Suprapubic skin (tissue), 4 donors: ENCODE measurements around the gene EPHB6. TPM values are rescaled to one million over a fixed set of nuclear protein-coding genes. Genes with fewer than 3 reads are reported as not detected.
A peak's percentile ranks its signal among the peaks of the same experiment; 100 is the strongest.

Experiments
- DNase-seq, 2 donors: peaks; one replicate each; pipeline ENCODE4 v3.0.0-alpha.2; 2019; ENCODE audit warnings: low spot score in 2 of 2
- H3K27ac ChIP-seq: fragments of 200-600 bp; sonication (generic); one replicate; pipeline ENCODE4 v1.5.1; 2019
- H3K27me3 ChIP-seq: fragments of 200-600 bp; sonication (generic); one replicate; pipeline ENCODE4 v1.5.1; 2019
- H3K36me3 ChIP-seq: fragments of 200-600 bp; sonication (generic); one replicate; pipeline ENCODE4 v1.5.1; 2019
- H3K4me1 ChIP-seq: fragments of 200-600 bp; sonication (generic); one replicate; pipeline ENCODE4 v1.5.1; 2019
- H3K4me3 ChIP-seq: fragments of 200-600 bp; sonication (generic); one replicate; pipeline ENCODE4 v1.5.1; 2019; ENCODE audit warnings: mild to moderate bottlenecking
- H3K9me3 ChIP-seq: fragments of 200-600 bp; sonication (generic); one replicate; pipeline ENCODE4 v1.5.1; 2019
- EP300 ChIP-seq: sonication (generic); formaldehyde crosslinking; IDR thresholded peaks from one replicate; pipeline ENCODE4 v1.6.1; 2017; ENCODE audit warnings: antibody characterized with exemption
- POLR2A ChIP-seq, 2 donors: fragments of 450-650 bp; IDR thresholded peaks; one replicate each; pipeline ENCODE4 v1.6.1; 2017; ENCODE audit warnings: antibody characterized with exemption in 2 of 2, mild to moderate bottlenecking in 2 of 2, moderate library complexity in 2 of 2
- POLR2AphosphoS5 ChIP-seq, 3 donors: sonication (generic); formaldehyde crosslinking; IDR thresholded peaks; one replicate each; pipeline ENCODE4 v1.6.1; 2017; ENCODE audit warnings: antibody characterized with exemption in 3 of 3
- WGBS: methylation state at CpG from one replicate; pipeline ENCODE4 v1.1.5; 2018; 5-methylcytosine and 5-hydroxymethylcytosine counted together
- total RNA-seq, 4 donors: library from RNA; depleted of rRNA; stranded (reverse); fragments of >200 nt; gene quantifications; one replicate each; pipeline ENCODE4 v1.1.0, GENCODE V29; 2016
- TF ChIP-seq, protein P1 (sequence below), 2 donors: fragments of 200-600 bp in 1 of 2; fragments of 450-650 bp in 1 of 2; sonication (generic) in 1 of 2; IDR thresholded peaks; one replicate each; pipeline ENCODE4 v1.5.1; 2016 to 2019; ENCODE audit warnings: antibody characterized with exemption in 2 of 2, mild to moderate bottlenecking in 1 of 2, moderate library complexity in 1 of 2

EPHB6 gene
- total RNA-seq, 4 donors from 2014 or later = 207 to 299 (median 258) TPM

DNA sequence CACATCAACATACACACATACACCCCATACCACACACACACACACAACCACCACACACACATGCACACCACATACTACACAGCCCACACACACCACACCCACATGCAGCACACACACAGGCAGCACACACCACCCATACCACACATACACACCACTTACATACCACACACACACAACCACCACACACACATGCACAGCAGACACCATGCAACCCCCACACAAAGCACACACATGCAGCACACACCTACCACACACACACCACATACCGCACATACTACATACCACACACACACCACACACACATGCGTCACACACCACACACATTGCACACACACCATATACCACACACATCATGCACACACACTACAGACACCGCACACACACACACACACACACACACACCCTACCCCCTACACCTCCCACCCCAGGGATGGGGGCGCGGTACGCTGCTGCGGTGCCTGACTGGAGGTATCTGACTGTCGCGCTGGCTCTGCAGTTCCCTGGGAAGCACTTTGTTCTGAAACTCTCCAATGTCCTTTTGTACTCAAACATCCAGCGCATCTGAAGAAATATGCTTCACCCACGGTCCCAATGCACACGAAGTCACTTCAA is 36.1 kb downstream of the EPHB6 start:
- Histone ChIP-seq H3K4me1 (peaks cover 11% of the 10 kb centered on the region), H3K4me3 (no peak overlapping the region), H3K27me3 (peaks cover 4% of the 10 kb centered on the region), H3K36me3 (no peaks in the 10 kb centered on the region), H3K27ac (no peak overlapping the region), H3K9me3 (no peaks in the 10 kb centered on the region)
- DNase-seq = peak in 1 of 2 donors; percentile 26
- 76% methylated on average over 12 of the region's 12 CpGs for WGBS
- no peak for TF ChIP-seq POLR2A (IDR thresholded peaks at IDR 0.05)

DNA sequence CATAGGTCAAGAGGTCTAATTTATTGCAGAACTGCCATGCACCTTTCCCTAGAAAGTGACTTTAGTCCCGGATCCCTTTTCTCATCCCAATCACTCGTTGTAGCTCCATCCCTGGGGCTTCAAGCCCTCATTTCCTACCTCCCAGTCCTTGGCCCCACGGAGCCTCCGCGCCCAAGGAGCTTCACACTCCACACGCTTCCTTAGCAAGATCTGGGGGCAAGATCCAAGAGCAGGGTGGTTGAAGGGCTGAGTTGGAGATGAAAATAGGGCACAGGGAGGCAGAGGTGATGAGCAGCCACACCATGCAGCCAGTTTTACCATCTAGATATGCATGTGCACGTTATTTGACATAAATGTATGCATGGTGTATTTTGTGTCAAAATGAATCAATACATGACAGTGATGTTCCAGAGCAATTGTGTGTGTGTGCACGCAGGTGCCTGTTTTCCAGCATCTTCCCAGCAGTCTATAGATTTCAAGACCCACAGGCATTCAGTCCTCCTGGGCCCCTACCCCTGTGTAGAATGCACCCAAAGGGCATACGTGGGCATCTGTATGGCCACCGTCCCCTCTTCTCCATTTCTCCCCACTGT is 36.7 kb downstream of the EPHB6 start:
- Histone ChIP-seq H3K27me3 (peaks cover 4% of the 10 kb centered on the region), H3K4me1 (peaks cover 7% of the 10 kb centered on the region), H3K4me3 (no peak overlapping the region), H3K36me3 (no peaks in the 10 kb centered on the region), H3K27ac (no peak overlapping the region), H3K9me3 (no peaks in the 10 kb centered on the region)
- peak in 1 of 2 donors; percentile 26 for DNase-seq
- TF ChIP-seq EP300 (no peak), POLR2A (IDR thresholded peaks at IDR 0.05) (no peak), POLR2AphosphoS5 (IDR thresholded peaks at IDR 0.05) (no peak)
- TF ChIP-seq, protein P1, sequence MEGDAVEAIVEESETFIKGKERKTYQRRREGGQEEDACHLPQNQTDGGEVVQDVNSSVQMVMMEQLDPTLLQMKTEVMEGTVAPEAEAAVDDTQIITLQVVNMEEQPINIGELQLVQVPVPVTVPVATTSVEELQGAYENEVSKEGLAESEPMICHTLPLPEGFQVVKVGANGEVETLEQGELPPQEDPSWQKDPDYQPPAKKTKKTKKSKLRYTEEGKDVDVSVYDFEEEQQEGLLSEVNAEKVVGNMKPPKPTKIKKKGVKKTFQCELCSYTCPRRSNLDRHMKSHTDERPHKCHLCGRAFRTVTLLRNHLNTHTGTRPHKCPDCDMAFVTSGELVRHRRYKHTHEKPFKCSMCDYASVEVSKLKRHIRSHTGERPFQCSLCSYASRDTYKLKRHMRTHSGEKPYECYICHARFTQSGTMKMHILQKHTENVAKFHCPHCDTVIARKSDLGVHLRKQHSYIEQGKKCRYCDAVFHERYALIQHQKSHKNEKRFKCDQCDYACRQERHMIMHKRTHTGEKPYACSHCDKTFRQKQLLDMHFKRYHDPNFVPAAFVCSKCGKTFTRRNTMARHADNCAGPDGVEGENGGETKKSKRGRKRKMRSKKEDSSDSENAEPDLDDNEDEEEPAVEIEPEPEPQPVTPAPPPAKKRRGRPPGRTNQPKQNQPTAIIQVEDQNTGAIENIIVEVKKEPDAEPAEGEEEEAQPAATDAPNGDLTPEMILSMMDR (IDR thresholded peaks at IDR 0.05) = no peak
- 87% methylated on average over 10 of the region's 10 CpGs for WGBS

DNA sequence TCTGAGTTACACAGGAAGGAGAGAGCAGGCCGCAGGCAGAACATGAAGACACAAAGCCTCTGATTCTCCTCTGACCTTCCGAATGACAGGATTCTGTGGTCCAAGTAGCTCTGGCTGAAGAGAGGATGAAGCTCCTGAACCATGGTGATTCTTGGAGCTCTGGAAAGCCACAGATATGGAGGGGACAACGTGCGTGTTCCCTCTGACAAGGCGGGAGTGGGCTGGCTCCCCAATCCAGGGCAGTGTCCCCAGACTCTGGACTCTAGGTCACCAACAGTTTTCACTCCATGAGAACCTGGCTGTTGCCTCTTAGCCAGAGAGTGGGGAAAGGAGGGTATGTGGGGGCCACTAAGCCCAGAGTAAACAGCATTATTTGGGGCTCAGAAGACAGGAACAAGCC is 38.1 kb downstream of the EPHB6 start:
- H3K4me3 ChIP-seq = no peak overlapping the region
- no peaks in the 10 kb centered on the region for H3K9me3 ChIP-seq
- TF ChIP-seq, protein P1 (IDR thresholded peaks at IDR 0.05) = no peak
- no peak for TF ChIP-seq POLR2A (IDR thresholded peaks at IDR 0.05)
- TF ChIP-seq EP300 = no peak
- no peak for TF ChIP-seq POLR2AphosphoS5 (IDR thresholded peaks at IDR 0.05)
- WGBS = 86% methylated on average over 4 of the region's 5 CpGs
- DNase-seq = peak in 1 of 2 donors; percentile 56
- no peak overlapping the region for H3K27ac ChIP-seq
- peaks cover 7% of the 10 kb centered on the region for H3K4me1 ChIP-seq
- H3K36me3 ChIP-seq = no peaks in the 10 kb centered on the region
- H3K27me3 ChIP-seq = peaks cover 4% of the 10 kb centered on the region

DNA sequence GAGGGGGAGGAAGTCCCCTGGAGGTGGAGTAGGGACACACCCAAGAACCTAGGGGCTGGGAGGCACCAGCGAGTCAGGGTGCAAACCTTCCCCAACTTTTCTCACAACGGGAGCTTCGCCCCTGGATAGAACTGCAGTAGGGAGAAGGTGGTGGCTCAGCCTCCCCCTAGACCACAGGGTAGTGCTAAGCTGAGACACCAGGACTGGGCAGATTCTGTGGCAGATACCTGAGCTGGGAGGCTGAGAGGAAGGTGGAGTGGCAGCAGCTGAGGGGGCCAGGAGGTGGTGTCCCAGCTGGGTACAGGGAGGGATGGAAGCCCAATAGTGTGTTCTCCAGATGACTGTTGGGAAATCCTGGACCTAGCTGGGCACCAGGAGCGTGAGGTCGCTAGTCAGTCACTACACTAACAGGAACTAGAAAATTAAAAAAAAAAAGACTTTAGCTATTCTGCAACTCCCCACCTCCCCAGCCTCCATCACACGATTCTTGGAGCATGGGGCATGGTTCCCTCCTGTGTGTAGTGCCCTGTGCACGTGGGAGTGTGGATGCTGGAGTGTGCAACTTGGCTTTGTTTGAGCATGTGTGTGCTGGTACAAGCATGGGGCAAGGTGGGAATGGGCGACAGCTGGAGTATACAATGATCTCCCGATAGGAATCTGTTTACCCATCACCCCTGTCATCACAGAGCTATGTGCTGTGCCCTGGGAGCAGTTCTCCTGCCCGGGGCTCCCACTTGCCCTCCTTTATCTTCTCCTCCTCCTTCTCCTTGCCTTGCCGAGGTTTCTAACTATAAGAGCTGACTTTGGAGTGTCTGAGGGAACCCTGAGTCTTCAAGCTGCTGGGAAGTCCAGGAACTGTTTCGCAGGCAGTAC is 39.5 kb downstream of the EPHB6 start:
- no peak for TF ChIP-seq EP300
- no peak for TF ChIP-seq POLR2A (IDR thresholded peaks at IDR 0.05)
- no peak for TF ChIP-seq POLR2AphosphoS5 (IDR thresholded peaks at IDR 0.05)
- TF ChIP-seq, protein P1 (IDR thresholded peaks at IDR 0.05) = no peak
- no peak overlapping the region for H3K27ac ChIP-seq
- H3K4me1 ChIP-seq = peaks cover 16% of the 10 kb centered on the region
- H3K4me3 ChIP-seq = no peak overlapping the region
- WGBS = 61% methylated on average over 11 of the region's 12 CpGs
- no peaks in the 10 kb centered on the region for H3K36me3 ChIP-seq
- peaks cover 4% of the 10 kb centered on the region for H3K27me3 ChIP-seq
- peak in 1 of 2 donors; percentile 54 for DNase-seq
- H3K9me3 ChIP-seq = no peaks in the 10 kb centered on the region

DNA sequence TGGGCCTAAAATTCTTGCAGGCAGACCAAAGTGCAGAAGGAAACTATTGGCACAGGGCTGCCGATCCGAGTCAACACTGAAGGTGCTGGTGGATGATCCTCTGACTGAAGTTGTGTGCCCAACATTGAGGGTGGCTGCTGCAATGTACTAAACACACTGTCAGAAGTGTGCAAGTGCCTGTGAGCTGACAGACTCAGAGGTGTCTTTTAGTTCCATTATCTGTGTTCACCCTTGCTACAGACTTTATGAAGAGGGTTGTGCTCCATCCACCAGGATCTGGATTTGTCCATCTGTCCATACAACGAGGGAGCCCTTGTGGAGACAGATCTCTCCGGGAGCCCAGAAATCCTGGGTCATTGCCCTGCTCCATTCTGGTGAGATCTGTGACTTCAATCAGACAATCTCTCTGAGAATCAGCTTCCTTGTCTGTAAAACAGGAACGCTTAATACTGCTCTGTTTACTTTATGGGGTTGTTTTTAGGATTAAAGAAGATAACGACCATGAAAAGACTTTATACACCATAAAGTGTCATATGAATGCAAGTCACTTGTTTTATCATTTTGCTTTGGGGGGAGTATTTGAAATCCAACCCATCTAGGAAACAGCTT is 40.2 kb downstream of the EPHB6 start:
- Histone ChIP-seq H3K27ac (no peak overlapping the region), H3K36me3 (no peaks in the 10 kb centered on the region), H3K27me3 (peaks cover 4% of the 10 kb centered on the region), H3K9me3 (no peaks in the 10 kb centered on the region), H3K4me1 (peaks cover 16% of the 10 kb centered on the region), H3K4me3 (no peak overlapping the region)
- DNase-seq = peak in 1 of 2 donors; percentile 32
- no peak for TF ChIP-seq EP300
- TF ChIP-seq, protein P1 (IDR thresholded peaks at IDR 0.05) = no peak
- TF ChIP-seq POLR2AphosphoS5 (IDR thresholded peaks at IDR 0.05) = no peak
- no peak for TF ChIP-seq POLR2A (IDR thresholded peaks at IDR 0.05)
- WGBS = 68% methylated on average over 6 of the region's 6 CpGs
